ENCODE data around the gene KDR.

The KDR gene

DNA sequence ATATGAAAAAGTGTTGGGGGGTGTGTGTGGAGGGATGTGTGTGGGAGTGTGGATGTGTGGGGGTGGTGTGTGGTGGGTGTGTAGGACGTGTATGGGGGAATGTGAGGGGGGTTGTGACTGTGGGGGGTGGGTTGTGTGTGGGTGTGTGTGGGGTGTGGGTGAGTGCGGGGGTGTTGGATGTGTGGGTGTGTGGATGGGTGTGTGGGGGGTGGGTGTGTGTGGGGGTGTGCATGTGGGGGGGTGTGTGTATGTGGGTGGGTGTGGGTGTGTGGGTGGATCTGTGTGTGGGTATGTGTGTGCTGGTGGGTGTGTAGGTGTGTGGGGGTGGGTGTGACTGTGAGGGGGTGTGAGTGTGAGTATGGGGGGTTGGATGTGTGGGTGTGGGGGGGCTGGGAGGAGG lies 47.8 kb downstream of the KDR start:
- DNase-seq, result no peak

DNA sequence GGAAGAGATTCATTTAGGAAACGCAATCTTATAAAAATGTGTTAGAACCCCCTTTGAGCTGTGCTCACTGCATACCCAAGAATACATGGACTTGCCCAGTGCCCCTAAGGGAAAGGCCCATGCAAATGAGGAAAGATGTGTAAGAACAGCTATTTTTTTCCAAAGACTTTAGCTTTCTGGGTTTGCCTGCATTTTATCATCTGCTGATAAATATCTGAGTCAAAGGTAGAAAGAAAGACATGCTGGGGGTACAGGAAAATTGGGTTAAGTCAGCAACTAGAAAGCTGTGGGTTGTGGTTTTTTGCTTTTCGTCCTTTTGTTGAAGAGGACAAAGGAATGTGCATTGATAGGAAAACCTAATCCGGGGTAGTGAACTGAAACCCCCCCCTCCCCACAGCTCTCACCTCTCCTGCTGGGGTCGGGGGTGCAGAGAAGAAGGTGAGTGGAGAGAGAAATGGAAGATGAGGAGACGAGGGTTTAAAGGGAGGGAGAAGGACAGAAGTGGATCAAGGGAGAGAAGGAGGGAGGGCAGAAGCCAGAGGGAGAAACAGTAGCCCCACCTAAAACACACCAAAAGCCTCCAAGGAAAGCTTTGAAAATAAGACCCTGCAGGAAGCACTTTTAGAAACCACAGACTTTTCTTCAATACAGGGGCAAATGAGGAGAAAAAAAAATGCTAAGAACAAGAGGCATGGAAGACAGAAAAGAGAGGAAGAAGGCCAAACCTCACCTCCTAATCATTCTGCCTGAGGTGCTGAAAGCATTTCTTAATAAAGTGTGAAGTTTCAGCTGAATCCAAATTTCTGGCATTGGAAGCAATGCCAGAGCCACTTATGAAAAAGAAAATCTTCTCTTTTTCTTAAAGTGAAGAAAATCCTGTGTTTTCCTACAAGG lies 49.3 kb downstream of the KDR start:
- DNase-seq, result no peak

DNA sequence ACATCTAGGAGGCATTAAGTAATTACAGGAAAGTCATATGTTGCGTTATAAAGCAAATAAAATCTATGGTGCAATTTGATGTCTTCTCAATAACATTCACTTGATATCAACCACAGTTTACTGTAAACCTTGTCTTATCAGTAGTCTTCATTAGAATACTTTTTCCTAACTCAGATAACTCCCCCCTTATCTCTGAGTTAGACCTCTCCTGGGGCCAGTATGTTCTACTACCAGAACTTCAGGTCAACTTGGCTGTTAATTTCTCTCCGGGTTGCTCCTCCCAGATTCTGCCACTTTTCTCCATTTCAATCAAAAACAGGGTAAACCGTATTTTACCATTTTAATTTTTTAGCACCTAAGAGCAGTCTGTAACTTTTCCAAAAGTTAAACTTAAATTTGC lies 50.0 kb downstream of the KDR start:
- no peak for DNase-seq

DNA sequence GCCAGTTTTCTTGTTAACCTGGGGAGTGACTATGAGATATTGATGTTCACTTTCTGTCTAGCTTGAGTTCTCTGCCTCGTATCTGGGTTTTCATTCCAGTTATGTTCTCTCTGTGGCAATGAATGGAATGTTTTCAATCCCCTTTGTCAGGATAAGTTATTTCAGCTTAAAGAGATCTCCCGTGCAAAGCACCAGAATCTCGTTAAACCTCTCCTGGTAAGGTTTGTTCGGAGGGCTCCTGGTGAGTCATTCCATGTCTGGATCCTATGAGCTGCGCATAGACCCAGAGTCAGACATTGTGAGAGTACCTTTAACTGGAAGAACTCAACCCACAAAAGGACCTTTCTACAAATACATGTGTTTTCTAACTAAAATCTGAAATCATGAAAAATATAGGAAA lies 51.0 kb downstream of the KDR start:
- no peak for DNase-seq

DNA sequence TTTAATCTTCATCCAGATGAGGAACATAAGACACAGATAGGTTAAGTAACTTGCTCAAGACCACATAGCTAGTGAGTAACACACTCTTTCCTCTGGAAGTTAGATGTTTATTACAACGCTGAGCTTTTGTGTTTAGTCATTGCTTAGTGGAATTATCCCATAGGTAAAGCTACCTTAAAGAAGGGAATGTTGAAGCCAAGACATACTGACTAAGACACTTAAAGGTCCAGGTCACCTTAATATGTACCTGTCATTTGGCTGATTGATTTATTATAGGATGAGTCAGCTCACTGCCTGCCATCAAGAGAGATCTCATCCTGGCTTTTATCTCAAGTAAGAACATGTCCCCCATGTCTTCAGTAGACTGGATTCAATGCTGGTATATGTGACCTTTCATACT lies 53.4 kb downstream of the KDR start:
- no peak for DNase-seq

DNA sequence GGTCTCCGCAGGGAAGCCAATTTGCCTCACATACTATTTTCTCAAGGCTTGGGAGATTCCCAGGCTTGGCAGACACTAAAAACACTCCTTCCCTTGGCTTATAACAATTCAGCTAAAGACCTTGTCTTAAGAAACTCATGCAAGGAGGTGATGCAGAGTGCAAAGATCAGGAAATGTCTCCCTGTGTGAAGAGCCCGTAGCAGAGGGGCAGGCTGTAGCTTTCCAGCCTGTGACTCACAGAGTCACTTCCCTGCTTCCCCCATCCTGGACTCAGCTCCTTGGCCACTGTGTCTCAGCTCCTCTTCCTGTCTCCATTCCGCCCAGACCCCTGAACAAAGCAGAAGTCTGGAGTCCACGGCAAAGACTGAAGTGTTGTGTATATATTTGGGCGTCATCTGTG lies 56.1 kb downstream of the KDR start:
- DNase-seq, result no peak

DNA sequence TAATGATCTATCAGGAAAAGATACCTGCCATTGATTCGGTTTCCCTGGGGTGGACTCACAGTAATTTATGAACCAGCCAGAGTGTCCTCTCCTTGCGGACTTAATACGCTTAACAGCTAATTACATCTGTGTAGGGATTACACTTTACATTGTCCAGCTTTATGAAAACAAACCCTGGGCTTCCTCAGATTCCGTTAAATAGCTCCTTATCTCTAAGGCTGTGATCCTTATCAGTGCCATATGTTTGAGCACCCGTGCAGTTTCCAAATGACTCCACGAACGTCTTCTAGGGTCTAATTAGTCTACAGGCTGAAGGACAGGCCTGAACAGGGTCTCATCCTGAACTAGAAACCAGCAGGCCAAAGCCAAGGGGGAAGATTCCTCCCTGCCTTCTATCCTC lies 56.9 kb downstream of the KDR start:
- no peak for DNase-seq

DNA sequence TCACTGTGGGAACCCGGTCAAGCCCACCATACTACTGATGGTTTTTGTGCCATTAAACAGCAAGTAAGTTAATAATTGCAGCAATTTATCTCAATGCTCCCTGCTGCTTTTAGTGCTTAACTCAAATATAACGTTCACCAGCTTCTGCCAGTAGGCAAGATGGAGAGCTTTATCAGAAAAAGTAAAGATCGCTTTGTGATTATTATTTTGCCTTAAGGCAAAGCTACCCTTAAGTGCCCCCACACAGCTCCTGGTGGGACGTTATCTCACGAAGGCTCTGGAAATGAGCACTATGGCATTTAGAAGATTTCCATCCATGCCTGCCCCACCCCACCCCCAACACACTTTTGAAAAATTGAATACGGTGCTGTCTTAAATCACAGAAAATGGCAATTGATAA lies 59.4 kb downstream of the KDR start:
- DNase-seq, result no peak

DNA sequence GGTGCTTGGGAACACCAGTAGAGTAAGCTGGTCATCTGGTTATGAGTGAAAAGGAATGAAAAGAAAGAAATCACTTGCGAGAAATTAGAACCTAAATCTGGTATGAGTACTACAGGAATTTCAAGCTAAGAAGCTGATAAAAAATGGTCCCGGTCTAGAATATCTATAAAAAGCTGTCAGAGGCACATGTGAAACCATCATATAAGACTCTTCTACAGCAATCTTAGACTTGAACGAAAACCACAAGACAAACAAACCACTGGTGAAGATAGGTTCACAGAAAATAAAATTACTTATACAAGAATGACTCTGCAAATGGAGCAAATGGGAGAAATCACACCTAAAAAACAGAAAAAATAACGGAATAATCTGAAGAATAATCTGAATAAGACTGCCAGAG lies 69.9 kb downstream of the KDR start:
- no peak for DNase-seq

DNA sequence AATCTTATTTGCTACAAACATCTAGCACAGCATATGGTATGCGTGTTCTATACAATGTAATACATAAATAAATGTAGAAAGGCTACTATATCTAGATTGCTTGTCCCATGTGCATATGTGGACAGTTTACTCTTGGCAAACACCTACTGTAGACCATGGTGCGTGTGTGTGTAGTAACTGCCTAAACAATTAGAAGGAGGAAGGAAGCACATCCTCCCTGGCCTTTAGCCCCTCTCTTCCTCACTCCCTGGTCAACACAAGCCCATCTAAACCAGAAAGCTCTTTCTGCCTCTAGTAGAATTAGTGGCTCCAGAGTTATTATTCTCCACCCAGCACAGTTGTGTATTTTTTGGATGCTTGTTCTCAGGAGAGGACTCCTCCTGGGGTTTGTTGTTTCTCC lies 73.9 kb downstream of the KDR start:
- DNase-seq, result no peak

DNA sequence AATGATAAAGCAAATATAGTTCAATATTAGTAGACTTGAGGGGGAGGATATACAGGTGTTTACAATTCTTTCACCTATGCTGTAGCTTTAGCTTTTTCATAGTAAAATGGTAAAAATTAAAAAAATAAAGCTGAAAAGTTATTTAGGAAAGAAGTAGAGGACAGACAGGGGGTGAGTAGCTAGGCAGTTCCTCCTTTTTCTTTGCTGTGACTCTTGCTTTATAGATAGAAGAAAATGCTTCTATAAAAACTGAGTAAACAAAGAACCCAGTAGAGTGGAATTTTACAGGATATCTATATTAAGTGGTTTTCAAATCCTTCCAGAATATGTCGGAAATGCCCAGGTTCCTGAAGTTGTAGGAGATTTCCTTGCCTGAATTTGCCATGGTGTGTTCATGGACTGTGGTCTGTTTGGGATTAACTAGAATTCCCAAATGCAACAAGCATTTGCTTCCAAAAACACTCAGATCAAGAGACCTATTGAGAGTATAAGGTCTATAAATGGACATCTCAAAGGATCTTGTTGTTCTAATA lies 74.9 kb downstream of the KDR start:
- DNase-seq, result no peak

DNA sequence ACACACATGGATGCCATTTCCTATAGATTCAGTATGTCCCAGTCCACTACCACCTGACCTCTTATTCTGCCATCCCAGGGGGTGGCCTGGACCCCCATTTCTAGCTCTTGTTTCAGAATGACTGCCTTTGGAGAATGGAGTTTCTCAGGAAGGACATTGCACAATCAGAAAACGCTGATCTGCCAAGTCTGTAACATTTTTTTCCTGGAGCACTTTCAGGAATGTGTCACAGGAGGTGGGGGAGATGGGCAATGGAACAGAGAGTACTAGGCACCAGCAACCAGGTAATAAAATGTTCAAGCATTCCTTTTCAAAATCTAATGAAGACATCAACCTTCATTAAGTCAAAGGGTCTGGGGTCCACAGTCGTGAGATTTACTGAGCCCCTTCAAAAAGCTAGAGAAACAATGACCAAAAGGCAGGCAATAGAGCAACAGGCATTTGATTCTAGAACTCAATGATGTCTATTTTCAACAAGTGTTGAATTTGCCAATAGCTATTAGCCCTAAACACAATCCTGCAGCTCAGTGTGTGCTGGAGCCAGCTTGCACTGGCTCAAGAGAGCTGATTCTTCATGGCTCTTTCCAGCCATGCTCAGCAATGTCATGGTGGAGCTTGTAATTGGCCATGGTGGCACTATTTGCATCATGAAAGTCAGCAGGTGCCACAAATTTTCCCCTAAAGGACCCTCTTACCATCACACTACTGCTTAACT lies 87.1 kb downstream of the KDR start:
- no peak for DNase-seq

DNA sequence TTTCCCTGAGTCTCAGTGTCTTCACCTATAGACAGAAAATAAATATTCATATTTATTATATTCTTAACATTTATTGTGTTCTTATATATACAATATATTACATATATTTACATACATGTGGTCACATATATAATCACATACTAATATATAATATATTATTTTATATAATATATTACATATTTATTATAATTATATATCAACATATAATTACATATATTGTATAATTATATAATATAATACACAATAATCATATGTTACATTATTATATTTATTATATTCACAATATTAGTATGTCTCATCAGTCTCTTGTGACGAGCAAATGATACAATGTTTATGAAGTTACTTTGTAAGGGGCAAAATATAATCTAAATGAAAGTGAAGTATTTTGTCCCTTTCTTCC lies 87.7 kb downstream of the KDR start:
- no peak for DNase-seq

DNA sequence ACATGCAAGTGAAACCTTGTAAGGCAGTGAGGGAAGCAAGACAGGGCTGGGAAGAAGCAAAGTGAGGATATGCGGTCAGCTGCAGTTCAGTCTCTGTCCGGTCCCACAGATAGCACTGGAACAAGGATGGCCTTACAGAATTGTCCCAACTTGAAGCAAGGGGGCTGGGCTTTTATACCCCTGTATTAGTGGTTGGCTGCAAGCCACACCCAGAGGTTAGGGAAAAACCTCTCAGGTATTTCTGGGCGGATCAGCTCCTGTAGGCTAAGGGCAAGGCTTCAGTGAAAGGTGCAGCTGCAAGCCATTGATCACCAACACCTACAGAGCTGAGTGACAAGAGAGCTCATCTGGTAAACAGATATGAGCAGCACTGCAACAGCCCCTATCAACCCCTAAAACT lies 89.0 kb downstream of the KDR start:
- no peak for DNase-seq

DNA sequence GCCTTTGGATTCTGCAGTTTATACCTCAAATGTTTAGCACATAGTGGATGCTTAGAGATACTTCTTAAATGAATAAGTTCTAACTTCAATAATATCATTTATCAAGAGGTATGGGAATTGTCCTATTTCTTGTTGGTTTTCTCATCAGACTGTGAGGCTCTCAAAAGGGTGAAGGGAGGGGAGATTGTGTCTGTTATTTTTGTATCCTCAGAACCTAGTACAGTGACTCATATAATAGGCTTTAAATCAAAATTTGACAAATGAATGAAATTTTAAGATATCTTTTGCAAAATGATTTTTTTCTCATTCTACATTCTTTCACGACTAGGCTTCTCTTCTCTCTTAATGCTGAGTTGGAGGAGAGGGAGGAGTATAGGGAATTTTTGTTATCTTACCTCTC lies 89.5 kb downstream of the KDR start:
- no peak for DNase-seq

DNA sequence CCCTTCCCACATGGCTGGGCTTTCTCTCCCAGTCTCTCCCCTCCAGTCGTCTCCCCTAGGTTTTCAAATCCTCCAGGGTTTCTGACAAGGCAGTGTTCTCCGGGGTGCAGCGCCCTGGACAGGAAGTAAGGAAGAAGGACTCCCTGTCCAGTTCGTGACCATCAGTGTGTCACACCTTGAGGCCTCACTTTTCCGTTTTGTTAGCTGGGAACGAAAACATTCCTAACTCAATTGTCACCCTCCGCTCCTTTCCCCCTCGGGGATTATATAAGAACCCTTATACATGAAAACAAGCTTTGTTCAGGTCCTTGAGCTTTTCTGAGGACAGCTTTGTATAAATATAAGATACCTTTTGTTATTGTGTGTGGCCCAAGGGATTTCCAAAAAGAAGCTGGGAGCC lies 92.1 kb downstream of the KDR start:
- no peak for DNase-seq

DNA sequence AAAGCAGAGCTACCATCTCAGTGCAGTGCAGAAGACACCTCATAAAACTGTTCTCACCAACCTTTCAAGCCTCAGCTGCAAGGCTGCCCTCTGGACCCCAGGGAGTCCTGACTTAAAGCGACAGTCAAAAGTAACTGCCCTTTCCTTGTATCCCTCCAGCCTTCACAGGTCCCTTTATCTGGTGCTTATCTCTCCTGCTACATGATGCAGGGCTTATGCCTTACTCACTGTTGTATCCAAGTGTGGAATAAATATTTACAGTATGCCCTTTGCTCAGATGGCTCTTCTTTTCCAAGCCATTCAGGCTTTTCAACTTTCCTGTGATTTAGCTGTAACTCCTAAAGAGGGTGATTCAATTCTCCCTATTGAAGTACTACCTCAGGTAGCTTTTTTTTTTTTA lies 92.6 kb downstream of the KDR start:
- no peak for DNase-seq

DNA sequence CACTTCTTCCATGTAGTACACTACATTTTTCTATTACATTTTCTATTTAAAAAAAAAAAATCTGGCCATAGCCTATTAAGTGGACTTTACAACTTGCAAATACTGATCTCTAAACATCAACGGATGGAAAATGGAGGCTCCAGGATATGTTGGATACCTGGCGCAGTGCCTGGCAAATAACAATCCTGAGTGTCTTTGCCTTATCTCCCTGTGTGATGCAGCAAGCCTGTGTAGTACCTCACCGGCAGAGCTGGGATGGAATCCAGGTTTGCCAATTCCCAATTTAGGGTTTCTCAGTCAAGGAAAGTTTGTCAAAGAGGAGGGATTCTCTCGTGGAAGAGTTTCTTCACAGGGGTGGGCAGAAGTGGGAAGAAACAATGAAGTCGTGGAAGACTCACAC lies 93.2 kb downstream of the KDR start:
- DNase-seq, result no peak

DNA sequence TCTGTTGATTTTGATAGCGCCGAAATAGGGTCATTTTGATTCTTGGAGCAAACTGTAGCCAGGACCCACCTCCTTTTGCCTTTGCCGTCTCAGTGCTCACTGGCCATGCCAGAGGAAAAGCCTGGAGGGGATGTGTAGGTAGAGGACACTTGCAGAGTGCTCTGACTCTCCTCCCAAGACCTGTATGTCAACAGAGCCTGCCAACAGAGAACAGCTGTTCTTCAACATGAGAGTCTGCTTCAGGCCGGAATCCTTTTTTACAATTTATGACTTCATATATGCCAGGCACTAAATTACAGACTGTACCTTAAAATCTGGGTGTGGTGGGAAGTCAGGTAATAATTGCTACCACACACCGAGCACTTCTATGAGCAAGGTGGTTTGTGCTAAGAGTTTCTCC lies 94.2 kb downstream of the KDR start:
- no peak for DNase-seq

DNA sequence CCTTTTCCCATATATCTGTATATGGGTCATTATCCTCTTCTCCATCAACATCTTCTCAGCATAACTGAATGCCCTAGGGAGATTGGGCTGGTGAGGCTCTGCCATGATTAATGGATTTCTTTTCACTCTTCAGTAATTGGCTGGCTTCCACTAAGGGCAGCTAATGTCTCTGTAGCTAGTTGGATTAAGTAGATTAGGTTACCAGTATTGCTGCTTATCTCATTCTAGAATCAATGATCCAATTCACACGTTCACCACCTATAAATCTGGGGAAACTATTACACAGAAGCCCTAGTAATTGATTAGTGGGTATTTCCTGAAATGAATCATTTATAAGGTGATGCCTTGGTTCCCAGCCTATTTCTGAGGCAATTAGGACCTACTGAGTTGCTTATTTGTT lies 94.8 kb downstream of the KDR start:
- DNase-seq, result no peak

DNA sequence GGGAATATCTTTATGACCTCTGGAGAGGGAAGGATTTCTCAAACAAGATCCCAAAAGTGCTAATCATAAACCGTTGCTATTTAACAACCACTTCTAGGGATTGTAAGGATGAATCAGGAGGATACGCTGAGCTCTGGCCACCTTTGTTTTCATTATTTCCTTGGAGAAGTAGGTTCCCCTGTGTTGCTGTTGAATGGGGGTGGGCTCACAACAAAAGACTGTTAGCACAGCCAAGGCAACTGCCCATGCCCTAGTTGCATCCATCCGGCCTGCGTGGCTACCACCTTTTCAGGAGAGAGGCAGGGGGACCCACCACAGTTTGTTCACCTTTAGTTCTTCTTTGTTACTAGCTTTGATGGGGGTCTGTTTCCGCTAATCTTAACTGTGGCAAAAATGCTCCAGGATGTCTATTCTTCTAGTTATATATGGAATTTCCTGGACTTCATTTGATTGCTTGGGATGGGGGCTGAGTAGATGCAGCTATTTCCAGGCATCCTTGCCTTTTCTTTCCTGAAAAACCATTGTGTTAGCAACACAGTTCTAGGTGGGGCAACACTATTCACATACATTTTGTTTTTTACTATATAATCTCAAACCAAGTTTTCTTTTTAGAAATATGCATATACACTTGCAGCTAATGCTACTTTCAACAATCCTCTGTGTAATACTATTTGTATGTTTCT lies 95.4 kb downstream of the KDR start:
- DNase-seq, result no peak

DNA sequence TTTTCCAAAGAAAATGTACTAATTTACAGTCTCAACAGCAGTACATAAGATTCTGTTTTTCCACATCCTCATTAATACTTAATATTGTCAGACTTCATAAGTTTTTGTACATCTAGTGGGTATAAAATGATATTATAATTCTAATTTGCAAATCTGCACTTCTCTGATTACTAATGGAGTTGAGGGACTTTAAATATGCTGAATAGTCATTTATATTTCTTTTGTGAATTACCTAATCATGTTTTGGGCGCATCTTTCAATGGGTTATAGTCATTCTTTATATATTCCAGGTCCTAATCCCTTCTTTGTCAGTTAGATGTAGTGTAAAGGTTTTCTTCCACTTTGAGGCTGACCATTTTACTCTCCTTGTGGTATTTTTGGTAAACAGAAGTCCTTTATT lies 96.1 kb downstream of the KDR start:
- no peak for DNase-seq

Measured in activated naive CD4-positive, alpha-beta T cell treated with anti-CD3 and anti-CD28 coated beads, Interleukin-2, amount 50 U/mL, for 16 hours (primary cell).